HEK293 (cell line): ENCODE measurements around the gene FUT1.
A peak's percentile ranks its signal among the peaks of the same experiment; 100 is the strongest.

Experiments
- KLF10 ChIP-seq: fragments of 450-650 bp; IDR thresholded peaks from 2 replicates; pipeline ENCODE4 v1.5.1; 2018; ENCODE audit warnings: missing biosample characterization, mild to moderate bottlenecking, missing genetic modification characterization
- ZBTB1 ChIP-seq: fragments of 450-650 bp; formaldehyde crosslinking; IDR thresholded peaks from 2 replicates; pipeline ENCODE4 v1.5.1; 2016; ENCODE audit warnings: missing biosample characterization, missing genetic modification characterization
- ZBTB21 ChIP-seq: fragments of 450-650 bp; formaldehyde crosslinking; IDR thresholded peaks from 2 replicates; pipeline ENCODE4 v1.5.1; 2017; ENCODE audit warnings: missing biosample characterization, missing genetic modification characterization
- ZBTB7A ChIP-seq: fragments of 450-650 bp; formaldehyde crosslinking; IDR thresholded peaks from 2 replicates; pipeline ENCODE4 v1.5.1; 2016; ENCODE audit warnings: low read depth, missing biosample characterization, missing genetic modification characterization
- ZFP3 ChIP-seq: fragments of 450-650 bp; formaldehyde crosslinking; IDR thresholded peaks from 2 replicates; pipeline ENCODE4 v1.5.1; 2016; ENCODE audit warnings: low read depth, missing biosample characterization, missing genetic modification characterization
- ZNF10 ChIP-seq: fragments of 450-650 bp; formaldehyde crosslinking; IDR thresholded peaks from 2 replicates; pipeline ENCODE4 v1.5.1; 2017; ENCODE audit warnings: missing biosample characterization, missing genetic modification characterization
- ZNF140 ChIP-seq: fragments of 450-650 bp; formaldehyde crosslinking; IDR thresholded peaks from 2 replicates; pipeline ENCODE4 v1.5.1; 2016; ENCODE audit warnings: missing biosample characterization, missing genetic modification characterization
- ZNF23 ChIP-seq: fragments of 450-650 bp; formaldehyde crosslinking; IDR thresholded peaks from 2 replicates; pipeline ENCODE4 v1.5.1; 2016; ENCODE audit warnings: missing biosample characterization, missing genetic modification characterization, borderline replicate concordance
- ZNF24 ChIP-seq: fragments of 450-650 bp; formaldehyde crosslinking; IDR thresholded peaks from 2 replicates; pipeline ENCODE4 v1.5.1; 2016; ENCODE audit warnings: missing biosample characterization, missing genetic modification characterization
- ZNF266 ChIP-seq: fragments of 450-650 bp; formaldehyde crosslinking; IDR thresholded peaks from 2 replicates; pipeline ENCODE4 v1.5.1; 2016; ENCODE audit warnings: missing biosample characterization, missing genetic modification characterization, low read depth
- ZNF324 ChIP-seq: fragments of 450-650 bp; formaldehyde crosslinking; IDR thresholded peaks from 2 replicates; pipeline ENCODE4 v1.5.1; 2016; ENCODE audit warnings: missing biosample characterization, missing genetic modification characterization
- ZNF341 ChIP-seq: fragments of 450-650 bp; formaldehyde crosslinking; IDR thresholded peaks from 2 replicates; pipeline ENCODE4; 2016; ENCODE audit warnings: low read depth, missing biosample characterization, missing genetic modification characterization
- ZNF423 ChIP-seq: fragments of 450-650 bp; formaldehyde crosslinking; IDR thresholded peaks from 2 replicates; pipeline ENCODE4 v1.5.1; 2016; ENCODE audit warnings: missing biosample characterization, missing genetic modification characterization
- ZNF48 ChIP-seq: fragments of 450-650 bp; formaldehyde crosslinking; IDR thresholded peaks from 2 replicates; pipeline ENCODE4 v1.5.1; 2016; ENCODE audit warnings: missing biosample characterization, missing genetic modification characterization
- ZNF529 ChIP-seq: fragments of 450-650 bp; formaldehyde crosslinking; IDR thresholded peaks from 2 replicates; pipeline ENCODE4 v1.5.1; 2017; ENCODE audit warnings: missing genetic modification characterization, missing biosample characterization; ENCODE audit not compliant: insufficient replicate concordance
- ZNF530 ChIP-seq: fragments of 450-650 bp; formaldehyde crosslinking; IDR thresholded peaks from 2 replicates; pipeline ENCODE4 v1.5.1; 2016; ENCODE audit warnings: low read depth, missing biosample characterization, missing genetic modification characterization
- ZNF610 ChIP-seq: fragments of 450-650 bp; formaldehyde crosslinking; IDR thresholded peaks from 2 replicates; pipeline ENCODE4 v1.5.1; 2016; ENCODE audit warnings: missing biosample characterization, missing genetic modification characterization, borderline replicate concordance
- ZNF629 ChIP-seq: fragments of 450-650 bp; formaldehyde crosslinking; IDR thresholded peaks from 2 replicates; pipeline ENCODE4 v1.5.1; 2017; ENCODE audit warnings: missing biosample characterization, missing genetic modification characterization
- ZSCAN16 ChIP-seq: fragments of 450-650 bp; formaldehyde crosslinking; IDR thresholded peaks from 2 replicates; pipeline ENCODE4 v1.5.1; 2016; ENCODE audit warnings: missing biosample characterization, missing genetic modification characterization
- ZXDB ChIP-seq: fragments of 450-650 bp; formaldehyde crosslinking; IDR thresholded peaks from 2 replicates; pipeline ENCODE4 v1.5.1; 2016; ENCODE audit warnings: missing biosample characterization, missing genetic modification characterization
- TF ChIP-seq, protein P1 (sequence below): fragments of 450-650 bp; formaldehyde crosslinking; IDR thresholded peaks from 2 replicates; pipeline ENCODE4 v1.5.1; 2016; ENCODE audit warnings: missing biosample characterization, missing genetic modification characterization
- TF ChIP-seq, protein P2 (sequence below): fragments of 450-650 bp; formaldehyde crosslinking; IDR thresholded peaks from 2 replicates; pipeline ENCODE4 v1.5.1; 2016; ENCODE audit warnings: missing biosample characterization, missing genetic modification characterization
- TF ChIP-seq, protein P3 (sequence below): fragments of 450-650 bp; formaldehyde crosslinking; IDR thresholded peaks from 2 replicates; pipeline ENCODE4 v1.5.1; 2016; ENCODE audit warnings: missing biosample characterization, missing genetic modification characterization
- TF ChIP-seq, protein P4 (sequence below): fragments of 450-650 bp; formaldehyde crosslinking; IDR thresholded peaks from 2 replicates; pipeline ENCODE4 v1.5.1; 2016; ENCODE audit warnings: missing biosample characterization, missing genetic modification characterization
- TF ChIP-seq, protein P5 (sequence below): fragments of 450-650 bp; formaldehyde crosslinking; IDR thresholded peaks from 2 replicates; pipeline ENCODE4 v1.5.1; 2016; ENCODE audit warnings: missing biosample characterization, missing genetic modification characterization
- TF ChIP-seq, protein P6 (sequence below): fragments of 450-650 bp; formaldehyde crosslinking; IDR thresholded peaks from 2 replicates; pipeline ENCODE4 v1.5.0; 2017; ENCODE audit warnings: missing biosample characterization, missing genetic modification characterization, borderline replicate concordance

FUT1 gene

DNA sequence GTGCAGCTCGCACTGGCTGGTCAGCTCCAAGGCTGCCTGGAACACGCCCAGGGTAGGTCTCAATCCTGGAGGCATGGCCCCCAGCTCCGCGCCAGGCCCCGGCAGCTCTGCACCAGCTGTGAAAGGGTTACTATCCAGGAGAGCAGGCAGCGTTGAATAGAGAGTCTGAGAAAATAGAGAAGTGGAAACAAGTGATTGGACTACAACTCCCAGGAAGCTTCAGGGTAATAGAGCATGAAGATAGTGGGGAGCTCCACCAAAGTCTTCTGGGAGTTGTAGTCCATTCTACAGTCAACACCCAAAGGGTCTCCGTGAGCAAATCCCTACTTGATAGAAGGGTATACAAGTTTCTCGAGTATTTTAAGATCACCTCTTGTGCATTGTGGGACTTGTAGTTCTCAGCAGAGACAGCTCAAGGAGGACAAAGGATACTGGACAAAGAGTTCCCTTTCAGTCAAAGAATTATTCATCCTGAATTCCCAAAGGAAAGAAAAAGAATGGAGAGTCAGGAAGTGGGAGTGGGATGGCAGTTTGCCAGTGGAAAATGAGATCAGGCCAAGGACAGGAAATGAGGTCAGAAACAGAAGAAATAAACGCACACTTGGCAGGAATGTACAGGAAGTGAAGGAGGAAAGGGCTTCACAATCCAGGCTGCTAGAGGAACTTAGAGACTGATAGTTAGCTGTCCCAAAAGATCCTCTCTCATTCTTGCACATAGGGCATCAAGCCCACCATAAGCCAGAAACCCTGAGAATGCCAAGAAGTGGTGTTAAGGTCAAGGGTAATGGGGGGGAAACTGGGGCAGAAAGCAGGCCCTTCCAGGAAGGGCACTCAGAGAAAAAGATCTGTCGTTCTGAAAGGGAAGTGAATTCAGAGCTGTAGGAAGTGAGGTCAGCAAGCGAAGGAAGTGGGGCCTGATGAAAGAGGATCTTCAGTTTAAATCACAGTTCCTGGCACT lies 27.4 kb downstream of the FUT1 start (continued):
- TF ChIP-seq, protein P1, sequence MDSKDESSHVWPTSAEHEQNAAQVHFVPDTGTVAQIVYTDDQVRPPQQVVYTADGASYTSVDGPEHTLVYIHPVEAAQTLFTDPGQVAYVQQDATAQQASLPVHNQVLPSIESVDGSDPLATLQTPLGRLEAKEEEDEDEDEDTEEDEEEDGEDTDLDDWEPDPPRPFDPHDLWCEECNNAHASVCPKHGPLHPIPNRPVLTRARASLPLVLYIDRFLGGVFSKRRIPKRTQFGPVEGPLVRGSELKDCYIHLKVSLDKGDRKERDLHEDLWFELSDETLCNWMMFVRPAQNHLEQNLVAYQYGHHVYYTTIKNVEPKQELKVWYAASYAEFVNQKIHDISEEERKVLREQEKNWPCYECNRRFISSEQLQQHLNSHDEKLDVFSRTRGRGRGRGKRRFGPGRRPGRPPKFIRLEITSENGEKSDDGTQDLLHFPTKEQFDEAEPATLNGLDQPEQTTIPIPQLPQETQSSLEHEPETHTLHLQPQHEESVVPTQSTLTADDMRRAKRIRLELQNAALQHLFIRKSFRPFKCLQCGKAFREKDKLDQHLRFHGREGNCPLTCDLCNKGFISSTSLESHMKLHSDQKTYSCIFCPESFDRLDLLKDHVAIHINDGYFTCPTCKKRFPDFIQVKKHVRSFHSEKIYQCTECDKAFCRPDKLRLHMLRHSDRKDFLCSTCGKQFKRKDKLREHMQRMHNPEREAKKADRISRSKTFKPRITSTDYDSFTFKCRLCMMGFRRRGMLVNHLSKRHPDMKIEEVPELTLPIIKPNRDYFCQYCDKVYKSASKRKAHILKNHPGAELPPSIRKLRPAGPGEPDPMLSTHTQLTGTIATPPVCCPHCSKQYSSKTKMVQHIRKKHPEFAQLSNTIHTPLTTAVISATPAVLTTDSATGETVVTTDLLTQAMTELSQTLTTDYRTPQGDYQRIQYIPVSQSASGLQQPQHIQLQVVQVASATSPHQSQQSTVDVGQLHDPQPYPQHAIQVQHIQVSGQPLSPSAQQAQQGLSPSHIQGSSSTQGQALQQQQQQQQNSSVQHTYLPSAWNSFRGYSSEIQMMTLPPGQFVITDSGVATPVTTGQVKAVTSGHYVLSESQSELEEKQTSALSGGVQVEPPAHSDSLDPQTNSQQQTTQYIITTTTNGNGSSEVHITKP (tag by site-specific recombination) = peak; percentile 54; the same call in 1 of the 2 replicates
- TF ChIP-seq ZBTB21 (peak; percentile 99), ZNF341 (tag by site-specific recombination) (no peak), ZXDB (tag by site-specific recombination) (peak; percentile 55), ZNF266 (tag by site-specific recombination) (no peak), ZNF10 (tag by site-specific recombination) (no peak), ZBTB7A (tag by site-specific recombination) (no peak), ZNF610 (tag by site-specific recombination) (no peak), ZFP3 (no peak), ZNF24 (tag by site-specific recombination) (0 out of 2 replicates have a peak, but pooled peaks have one; percentile 18), ZNF324 (no peak; the same call in 1 of the 2 replicates), ZNF629 (tag by site-specific recombination) (peak; percentile 96), ZNF530 (tag by site-specific recombination) (no peak), ZNF23 (tag by site-specific recombination) (no peak), ZBTB1 (tag by site-specific recombination) (no peak), KLF10 (tag by site-specific recombination) (no peak), ZSCAN16 (tag by site-specific recombination) (no peak), ZNF529 (tag by site-specific recombination) (no peak), ZNF423 (no peak), ZNF140 (tag by site-specific recombination) (no peak), ZNF48 (tag by site-specific recombination) (no peak)
- TF ChIP-seq, protein P2, sequence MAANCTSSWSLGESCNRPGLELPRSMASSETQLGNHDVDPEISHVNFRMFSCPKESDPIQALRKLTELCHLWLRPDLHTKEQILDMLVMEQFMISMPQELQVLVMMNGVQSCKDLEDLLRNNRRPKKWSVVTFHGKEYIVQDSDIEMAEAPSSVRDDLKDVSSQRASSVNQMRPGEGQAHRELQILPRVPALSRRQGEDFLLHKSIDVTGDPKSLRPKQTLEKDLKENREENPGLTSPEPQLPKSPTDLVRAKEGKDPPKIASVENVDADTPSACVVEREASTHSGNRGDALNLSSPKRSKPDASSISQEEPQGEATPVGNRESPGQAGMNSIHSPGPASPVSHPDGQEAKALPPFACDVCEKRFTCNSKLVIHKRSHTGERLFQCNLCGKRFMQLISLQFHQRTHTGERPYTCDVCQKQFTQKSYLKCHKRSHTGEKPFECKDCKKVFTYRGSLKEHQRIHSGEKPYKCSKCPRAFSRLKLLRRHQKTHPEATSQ (tag by site-specific recombination) = no peak
- TF ChIP-seq, protein P3, sequence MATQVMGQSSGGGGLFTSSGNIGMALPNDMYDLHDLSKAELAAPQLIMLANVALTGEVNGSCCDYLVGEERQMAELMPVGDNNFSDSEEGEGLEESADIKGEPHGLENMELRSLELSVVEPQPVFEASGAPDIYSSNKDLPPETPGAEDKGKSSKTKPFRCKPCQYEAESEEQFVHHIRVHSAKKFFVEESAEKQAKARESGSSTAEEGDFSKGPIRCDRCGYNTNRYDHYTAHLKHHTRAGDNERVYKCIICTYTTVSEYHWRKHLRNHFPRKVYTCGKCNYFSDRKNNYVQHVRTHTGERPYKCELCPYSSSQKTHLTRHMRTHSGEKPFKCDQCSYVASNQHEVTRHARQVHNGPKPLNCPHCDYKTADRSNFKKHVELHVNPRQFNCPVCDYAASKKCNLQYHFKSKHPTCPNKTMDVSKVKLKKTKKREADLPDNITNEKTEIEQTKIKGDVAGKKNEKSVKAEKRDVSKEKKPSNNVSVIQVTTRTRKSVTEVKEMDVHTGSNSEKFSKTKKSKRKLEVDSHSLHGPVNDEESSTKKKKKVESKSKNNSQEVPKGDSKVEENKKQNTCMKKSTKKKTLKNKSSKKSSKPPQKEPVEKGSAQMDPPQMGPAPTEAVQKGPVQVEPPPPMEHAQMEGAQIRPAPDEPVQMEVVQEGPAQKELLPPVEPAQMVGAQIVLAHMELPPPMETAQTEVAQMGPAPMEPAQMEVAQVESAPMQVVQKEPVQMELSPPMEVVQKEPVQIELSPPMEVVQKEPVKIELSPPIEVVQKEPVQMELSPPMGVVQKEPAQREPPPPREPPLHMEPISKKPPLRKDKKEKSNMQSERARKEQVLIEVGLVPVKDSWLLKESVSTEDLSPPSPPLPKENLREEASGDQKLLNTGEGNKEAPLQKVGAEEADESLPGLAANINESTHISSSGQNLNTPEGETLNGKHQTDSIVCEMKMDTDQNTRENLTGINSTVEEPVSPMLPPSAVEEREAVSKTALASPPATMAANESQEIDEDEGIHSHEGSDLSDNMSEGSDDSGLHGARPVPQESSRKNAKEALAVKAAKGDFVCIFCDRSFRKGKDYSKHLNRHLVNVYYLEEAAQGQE (tag by site-specific recombination) = no peak
- TF ChIP-seq, protein P4, sequence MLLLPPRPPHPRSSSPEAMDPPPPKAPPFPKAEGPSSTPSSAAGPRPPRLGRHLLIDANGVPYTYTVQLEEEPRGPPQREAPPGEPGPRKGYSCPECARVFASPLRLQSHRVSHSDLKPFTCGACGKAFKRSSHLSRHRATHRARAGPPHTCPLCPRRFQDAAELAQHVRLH (tag by site-specific recombination) = 0 out of 2 replicates have a peak, but pooled peaks have one; percentile 26
- TF ChIP-seq, protein P5, sequence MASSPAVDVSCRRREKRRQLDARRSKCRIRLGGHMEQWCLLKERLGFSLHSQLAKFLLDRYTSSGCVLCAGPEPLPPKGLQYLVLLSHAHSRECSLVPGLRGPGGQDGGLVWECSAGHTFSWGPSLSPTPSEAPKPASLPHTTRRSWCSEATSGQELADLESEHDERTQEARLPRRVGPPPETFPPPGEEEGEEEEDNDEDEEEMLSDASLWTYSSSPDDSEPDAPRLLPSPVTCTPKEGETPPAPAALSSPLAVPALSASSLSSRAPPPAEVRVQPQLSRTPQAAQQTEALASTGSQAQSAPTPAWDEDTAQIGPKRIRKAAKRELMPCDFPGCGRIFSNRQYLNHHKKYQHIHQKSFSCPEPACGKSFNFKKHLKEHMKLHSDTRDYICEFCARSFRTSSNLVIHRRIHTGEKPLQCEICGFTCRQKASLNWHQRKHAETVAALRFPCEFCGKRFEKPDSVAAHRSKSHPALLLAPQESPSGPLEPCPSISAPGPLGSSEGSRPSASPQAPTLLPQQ (tag by site-specific recombination) = no peak
- TF ChIP-seq, protein P6, sequence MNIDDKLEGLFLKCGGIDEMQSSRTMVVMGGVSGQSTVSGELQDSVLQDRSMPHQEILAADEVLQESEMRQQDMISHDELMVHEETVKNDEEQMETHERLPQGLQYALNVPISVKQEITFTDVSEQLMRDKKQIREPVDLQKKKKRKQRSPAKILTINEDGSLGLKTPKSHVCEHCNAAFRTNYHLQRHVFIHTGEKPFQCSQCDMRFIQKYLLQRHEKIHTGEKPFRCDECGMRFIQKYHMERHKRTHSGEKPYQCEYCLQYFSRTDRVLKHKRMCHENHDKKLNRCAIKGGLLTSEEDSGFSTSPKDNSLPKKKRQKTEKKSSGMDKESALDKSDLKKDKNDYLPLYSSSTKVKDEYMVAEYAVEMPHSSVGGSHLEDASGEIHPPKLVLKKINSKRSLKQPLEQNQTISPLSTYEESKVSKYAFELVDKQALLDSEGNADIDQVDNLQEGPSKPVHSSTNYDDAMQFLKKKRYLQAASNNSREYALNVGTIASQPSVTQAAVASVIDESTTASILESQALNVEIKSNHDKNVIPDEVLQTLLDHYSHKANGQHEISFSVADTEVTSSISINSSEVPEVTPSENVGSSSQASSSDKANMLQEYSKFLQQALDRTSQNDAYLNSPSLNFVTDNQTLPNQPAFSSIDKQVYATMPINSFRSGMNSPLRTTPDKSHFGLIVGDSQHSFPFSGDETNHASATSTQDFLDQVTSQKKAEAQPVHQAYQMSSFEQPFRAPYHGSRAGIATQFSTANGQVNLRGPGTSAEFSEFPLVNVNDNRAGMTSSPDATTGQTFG (tag by site-specific recombination) = no peak
